SK-N-SH (cell line): ENCODE data around the gene ABCD1. TPM values are rescaled to one million over a fixed set of nuclear protein-coding genes. Genes with fewer than 3 reads are reported as not detected.
"Not testable (repeated sequence)": the region's sequence is repeated elsewhere in the genome, so short reads cannot be mapped to it uniquely, and the experiment has no call there.

Experiments used
- CTCF ChIA-PET: fragments of 300-600, 350-600 bp; formaldehyde crosslinking; extraction: SDS; loops from one replicate; lab custom pipeline; 2021; lab: Yijun Ruan, JAX
- POLR2A ChIA-PET: fragments of 350-600 bp; sonication (Branson Sonifier 250); formaldehyde crosslinking; extraction: SDS; loops from one replicate; lab custom pipeline; 2020; ENCODE audit warnings: antibody characterized with exemption, inconsistent platforms; lab: Yijun Ruan, JAX
- DNase-seq: peaks from one replicate; pipeline ENCODE4 v3.0.0; 2012
- H2AFZ ChIP-seq: fragments of 200-600 bp; sonication (generic); 2 replicates; pipeline ENCODE4 v1.8.1; 2016; ENCODE audit warnings: antibody characterized with exemption, mild to moderate bottlenecking, low read depth
- H3F3A ChIP-seq: fragments of 200-600 bp; sonication (generic); replicated peaks from 2 replicates; pipeline ENCODE3; 2016; ENCODE audit warnings: antibody characterized with exemption, mild to moderate bottlenecking; ENCODE audit not compliant: insufficient read depth
- H3K27ac ChIP-seq, 2 experiments: fragments of 200-500 bp in 1 of 2; fragments of 200-600 bp in 1 of 2; sonication (Bioruptor generic) in 1 of 2; sonication (generic), shearing (Covaris generic) in 1 of 2; 2 replicates each; pipeline versions ENCODE4 v1.5.1 to v1.6.1; 2014 to 2016; ENCODE audit warnings: low read depth in 2 of 2, inconsistent platforms in 1 of 2, low read length in 1 of 2, mild to moderate bottlenecking in 1 of 2, mixed read lengths in 1 of 2
- H3K27me3 ChIP-seq: fragments of 200-600 bp; sonication (generic), shearing (Covaris generic); 2 replicates; pipeline ENCODE4 v1.6.1; 2016; ENCODE audit warnings: mixed run types; ENCODE audit not compliant: insufficient read depth
- H3K36me3 ChIP-seq, 2 experiments: fragments of 200-500 bp in 1 of 2; fragments of 200-600 bp in 1 of 2; sonication (Bioruptor generic) in 1 of 2; sonication (generic) in 1 of 2; replicated peaks in 1 of 2; 2 replicates each; pipeline versions ENCODE3 to v1.5.1; 2014 to 2016; ENCODE audit warnings: low read length in 1 of 2, mild to moderate bottlenecking in 1 of 2; ENCODE audit not compliant: insufficient read depth in 2 of 2, control insufficient read depth in 1 of 2
- H3K4me1 ChIP-seq, 2 experiments: fragments of 200-500 bp in 1 of 2; fragments of 200-600 bp in 1 of 2; sonication (Bioruptor generic) in 1 of 2; sonication (generic), shearing (Covaris generic) in 1 of 2; 2 replicates each; pipeline versions ENCODE4 v1.5.1 to v1.6.1; 2014 to 2016; ENCODE audit warnings: low read depth in 1 of 2, low read length in 1 of 2, mixed run types in 1 of 2; ENCODE audit not compliant: insufficient read depth in 2 of 2, control insufficient read depth in 1 of 2
- H3K4me2 ChIP-seq: fragments of 200-600 bp; sonication (generic), shearing (Covaris generic); 2 replicates; pipeline ENCODE4 v1.6.1; 2017; ENCODE audit warnings: mixed run types
- H3K4me3 ChIP-seq, 2 experiments: fragments of 200-500 bp in 1 of 2; fragments of 200-600 bp in 1 of 2; sonication (Bioruptor generic) in 1 of 2; sonication (generic), shearing (Covaris generic) in 1 of 2; 2 replicates each; pipeline versions ENCODE4 v1.5.1 to v1.8.1; 2014 to 2016; ENCODE audit warnings: low read depth in 2 of 2, inconsistent platforms in 1 of 2, low read length in 1 of 2, mild to moderate bottlenecking in 1 of 2, mixed read lengths in 1 of 2, moderate library complexity in 1 of 2
- H3K79me2 ChIP-seq: fragments of 200-600 bp; sonication (generic); 2 replicates; pipeline ENCODE4 v1.8.1; 2017; ENCODE audit warnings: mild to moderate bottlenecking; ENCODE audit not compliant: insufficient read depth
- H3K9ac ChIP-seq: fragments of 200-600 bp; sonication (generic); 2 replicates; pipeline ENCODE4 v1.6.1; 2017; ENCODE audit warnings: mixed run types
- H3K9me2 ChIP-seq: fragments of 200-600 bp; sonication (generic); 2 replicates; pipeline ENCODE4 v1.6.1; 2017; ENCODE audit warnings: mixed run types
- H3K9me3 ChIP-seq: fragments of 200-600 bp; sonication (generic); 2 replicates; pipeline ENCODE4 v1.6.1; 2017; ENCODE audit warnings: mixed run types, mild to moderate bottlenecking, moderate library complexity
- H4K20me1 ChIP-seq: fragments of 200-600 bp; sonication (generic); 2 replicates; pipeline ENCODE4 v1.6.1; 2017; ENCODE audit warnings: mild to moderate bottlenecking, mixed run types; ENCODE audit not compliant: insufficient read depth
- ELF1 ChIP-seq: IDR thresholded peaks from 2 replicates; pipeline ENCODE4 v1.4.0; 2012
- EP300 ChIP-seq, 2 experiments: IDR thresholded peaks; 2 replicates each; pipeline versions ENCODE4 v1.4.0 to v1.6.1; 2012; ENCODE audit warnings: borderline replicate concordance in 1 of 2, low read depth in 1 of 2, low read length in 1 of 2
- EZH2phosphoT487 ChIP-seq: fragments of 200-600 bp; sonication (generic); IDR thresholded peaks from 2 replicates; pipeline ENCODE4 v1.6.1; 2017; ENCODE audit warnings: low read depth, mixed run types, mild to moderate bottlenecking, antibody characterized with exemption, moderate library complexity, borderline replicate concordance
- FOSL2 ChIP-seq: IDR thresholded peaks from 2 replicates; pipeline ENCODE4 v1.4.0; 2012; ENCODE audit warnings: low read depth, mild to moderate bottlenecking, moderate library complexity, borderline replicate concordance
- FOXJ3 ChIP-seq: sonication (generic); formaldehyde crosslinking; IDR thresholded peaks from 2 replicates; pipeline ENCODE4 v1.5.1; 2020; ENCODE audit warnings: mild to moderate bottlenecking, missing genetic modification reagents
- GABPA ChIP-seq: IDR thresholded peaks from 2 replicates; pipeline ENCODE4 v1.4.0; 2012; ENCODE audit warnings: low read depth, mild to moderate bottlenecking
- IRF3 ChIP-seq: fragments of 150-350 bp; IDR thresholded peaks from 2 replicates; pipeline ENCODE4 v1.6.1; 2016; ENCODE audit warnings: mild to moderate bottlenecking, low read depth, low read length
- JUND ChIP-seq: IDR thresholded peaks from 2 replicates; pipeline ENCODE4 v1.4.0; 2012
- MEF2A ChIP-seq: IDR thresholded peaks from 2 replicates; pipeline ENCODE4 v1.4.0; 2012; ENCODE audit warnings: low read depth, borderline replicate concordance
- MXI1 ChIP-seq: IDR thresholded peaks from 2 replicates; pipeline ENCODE4 v1.6.1; 2012; ENCODE audit warnings: mild to moderate bottlenecking, low read depth, low read length, improper control_type of control experiment
- NFIC ChIP-seq: IDR thresholded peaks from 2 replicates; pipeline ENCODE4 v1.4.0; 2012; ENCODE audit warnings: borderline replicate concordance
- NRF1 ChIP-seq: IDR thresholded peaks from 2 replicates; pipeline ENCODE4 v1.6.1; 2012; ENCODE audit warnings: low read depth, mild to moderate bottlenecking, low read length
- RAD21 ChIP-seq: IDR thresholded peaks from 2 replicates; pipeline ENCODE4 v1.6.1; 2012; ENCODE audit warnings: mild to moderate bottlenecking, low read length
- RXRA ChIP-seq: IDR thresholded peaks from 2 replicates; pipeline ENCODE4 v1.4.0; 2012; ENCODE audit warnings: low read depth, mild to moderate bottlenecking, borderline replicate concordance
- SMC3 ChIP-seq: IDR thresholded peaks from 2 replicates; pipeline ENCODE4 v1.6.1; 2012; ENCODE audit warnings: low read depth, low read length, improper control_type of control experiment
- TAF1 ChIP-seq: IDR thresholded peaks from 2 replicates; pipeline ENCODE4 v1.6.1; 2012; ENCODE audit warnings: low read depth, mild to moderate bottlenecking, low read length, moderate library complexity, borderline replicate concordance
- TEAD4 ChIP-seq: IDR thresholded peaks from 2 replicates; pipeline ENCODE4 v1.4.0; 2012; ENCODE audit warnings: mild to moderate bottlenecking, borderline replicate concordance; ENCODE audit not compliant: insufficient read depth
- YY1 ChIP-seq: IDR thresholded peaks from 2 replicates; pipeline ENCODE4 v1.4.0; 2012; ENCODE audit warnings: low read depth, mild to moderate bottlenecking
- WGBS: methylation state at CpG from one replicate; pipeline ENCODE4 v1.1.6; 2017; ENCODE audit warnings: low lambda C conversion rate; 5-methylcytosine and 5-hydroxymethylcytosine counted together
- polyA plus RNA-seq, 3 experiments: library from polyadenylated mRNA; depleted of rRNA; stranded (reverse); fragments of >200 nt; gene quantifications; 2 replicates each; pipeline ENCODE4 v1.2.3, GENCODE V29; 2012
- TF ChIP-seq, protein P1 (sequence below): fragments of 200-600 bp; sonication (generic); IDR thresholded peaks from 2 replicates; pipeline ENCODE4 v1.6.1; 2017; ENCODE audit warnings: antibody characterized with exemption, mild to moderate bottlenecking, moderate library complexity
- TF ChIP-seq, protein P2 (sequence below): IDR thresholded peaks from 2 replicates; pipeline ENCODE4 v1.6.1; 2012; ENCODE audit warnings: mild to moderate bottlenecking, low read depth, low read length, moderate library complexity

The ABCD1 gene
- polyA plus RNA-seq, 1 of the 3 experiments (the other 2 are of a cell fraction) = 7.9 TPM

DNA sequence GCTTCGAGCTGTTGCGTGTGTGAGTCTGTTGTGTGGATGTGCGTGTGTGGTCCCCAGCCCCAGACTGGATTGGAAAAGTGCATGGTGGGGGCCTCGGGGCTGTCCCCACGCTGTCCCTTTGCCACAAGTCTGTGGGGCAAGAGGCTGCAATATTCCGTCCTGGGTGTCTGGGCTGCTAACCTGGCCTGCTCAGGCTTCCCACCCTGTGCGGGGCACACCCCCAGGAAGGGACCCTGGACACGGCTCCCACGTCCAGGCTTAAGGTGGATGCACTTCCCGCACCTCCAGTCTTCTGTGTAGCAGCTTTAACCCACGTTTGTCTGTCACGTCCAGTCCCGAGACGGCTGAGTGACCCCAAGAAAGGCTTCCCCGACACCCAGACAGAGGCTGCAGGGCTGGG, 28.6 kb upstream of the ABCD1 start:
- no peak for TF ChIP-seq RXRA
- TF ChIP-seq MEF2A = no peak
- no peak for TF ChIP-seq RAD21
- no peak for TF ChIP-seq MXI1
- TF ChIP-seq NRF1 = no peak
- TF ChIP-seq TEAD4 = no peak
- TF ChIP-seq NFIC = no peak
- TF ChIP-seq JUND = no peak
- no peak for TF ChIP-seq SMC3
- no peak for TF ChIP-seq FOXJ3 (CRISPR knock-in tag)
- TF ChIP-seq YY1 = no peak
- no peak for TF ChIP-seq GABPA
- TF ChIP-seq IRF3 = no peak
- TF ChIP-seq ELF1 = no peak
- TF ChIP-seq FOSL2 = no peak
- TF ChIP-seq, protein P1, sequence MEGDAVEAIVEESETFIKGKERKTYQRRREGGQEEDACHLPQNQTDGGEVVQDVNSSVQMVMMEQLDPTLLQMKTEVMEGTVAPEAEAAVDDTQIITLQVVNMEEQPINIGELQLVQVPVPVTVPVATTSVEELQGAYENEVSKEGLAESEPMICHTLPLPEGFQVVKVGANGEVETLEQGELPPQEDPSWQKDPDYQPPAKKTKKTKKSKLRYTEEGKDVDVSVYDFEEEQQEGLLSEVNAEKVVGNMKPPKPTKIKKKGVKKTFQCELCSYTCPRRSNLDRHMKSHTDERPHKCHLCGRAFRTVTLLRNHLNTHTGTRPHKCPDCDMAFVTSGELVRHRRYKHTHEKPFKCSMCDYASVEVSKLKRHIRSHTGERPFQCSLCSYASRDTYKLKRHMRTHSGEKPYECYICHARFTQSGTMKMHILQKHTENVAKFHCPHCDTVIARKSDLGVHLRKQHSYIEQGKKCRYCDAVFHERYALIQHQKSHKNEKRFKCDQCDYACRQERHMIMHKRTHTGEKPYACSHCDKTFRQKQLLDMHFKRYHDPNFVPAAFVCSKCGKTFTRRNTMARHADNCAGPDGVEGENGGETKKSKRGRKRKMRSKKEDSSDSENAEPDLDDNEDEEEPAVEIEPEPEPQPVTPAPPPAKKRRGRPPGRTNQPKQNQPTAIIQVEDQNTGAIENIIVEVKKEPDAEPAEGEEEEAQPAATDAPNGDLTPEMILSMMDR = no peak
- TF ChIP-seq TAF1 = no peak
- TF ChIP-seq, protein P2, sequence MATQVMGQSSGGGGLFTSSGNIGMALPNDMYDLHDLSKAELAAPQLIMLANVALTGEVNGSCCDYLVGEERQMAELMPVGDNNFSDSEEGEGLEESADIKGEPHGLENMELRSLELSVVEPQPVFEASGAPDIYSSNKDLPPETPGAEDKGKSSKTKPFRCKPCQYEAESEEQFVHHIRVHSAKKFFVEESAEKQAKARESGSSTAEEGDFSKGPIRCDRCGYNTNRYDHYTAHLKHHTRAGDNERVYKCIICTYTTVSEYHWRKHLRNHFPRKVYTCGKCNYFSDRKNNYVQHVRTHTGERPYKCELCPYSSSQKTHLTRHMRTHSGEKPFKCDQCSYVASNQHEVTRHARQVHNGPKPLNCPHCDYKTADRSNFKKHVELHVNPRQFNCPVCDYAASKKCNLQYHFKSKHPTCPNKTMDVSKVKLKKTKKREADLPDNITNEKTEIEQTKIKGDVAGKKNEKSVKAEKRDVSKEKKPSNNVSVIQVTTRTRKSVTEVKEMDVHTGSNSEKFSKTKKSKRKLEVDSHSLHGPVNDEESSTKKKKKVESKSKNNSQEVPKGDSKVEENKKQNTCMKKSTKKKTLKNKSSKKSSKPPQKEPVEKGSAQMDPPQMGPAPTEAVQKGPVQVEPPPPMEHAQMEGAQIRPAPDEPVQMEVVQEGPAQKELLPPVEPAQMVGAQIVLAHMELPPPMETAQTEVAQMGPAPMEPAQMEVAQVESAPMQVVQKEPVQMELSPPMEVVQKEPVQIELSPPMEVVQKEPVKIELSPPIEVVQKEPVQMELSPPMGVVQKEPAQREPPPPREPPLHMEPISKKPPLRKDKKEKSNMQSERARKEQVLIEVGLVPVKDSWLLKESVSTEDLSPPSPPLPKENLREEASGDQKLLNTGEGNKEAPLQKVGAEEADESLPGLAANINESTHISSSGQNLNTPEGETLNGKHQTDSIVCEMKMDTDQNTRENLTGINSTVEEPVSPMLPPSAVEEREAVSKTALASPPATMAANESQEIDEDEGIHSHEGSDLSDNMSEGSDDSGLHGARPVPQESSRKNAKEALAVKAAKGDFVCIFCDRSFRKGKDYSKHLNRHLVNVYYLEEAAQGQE = no peak
- no peak for TF ChIP-seq EP300 (IDR thresholded peaks at IDR 0.05; ENCODE audit: borderline replicate concordance in 1 of 2, low read depth in 1 of 2, low read length in 1 of 2)
- TF ChIP-seq EZH2phosphoT487 = no peak
- 51% methylated on average over 11 of the region's 15 CpGs for WGBS
- Histone ChIP-seq H3K79me2 (no peaks in the 10 kb centered on the region), H3K27ac (no peak overlapping the region), H3K4me1 (peaks cover 0 to 21% of the 10 kb centered on the region in 2 experiments; a peak in 1 of 4 replicates), H2AFZ (no peak overlapping the region), H3K4me3 (no peak overlapping the region), H3K9me2 (no peaks in the 10 kb centered on the region), H3K9me3 (no peaks in the 10 kb centered on the region), H3K4me2 (no peak overlapping the region), H3K9ac (no peak overlapping the region), H4K20me1 (no peaks in the 10 kb centered on the region), H3K36me3 (peaks cover 0 to 2% of the 10 kb centered on the region in 2 experiments), H3K27me3 (no peaks in the 10 kb centered on the region; the same call in 1 of the 2 replicates), H3F3A (no peaks in the 10 kb centered on the region)
- ChIA-PET CTCF (interaction anchor here (1.3 kb wide), 1 partner anchor 12 kb away, joined by 7 read pairs; no protein-coding TSS in a partner anchor), POLR2A (no interaction called here)
- DNase-seq = no peak

- H3K9me3 ChIP-seq, H3K4me3 ChIP-seq, H3F3A ChIP-seq, POLR2A ChIA-PET, H3K9me2 ChIP-seq, H3K4me2 ChIP-seq, H3K36me3 ChIP-seq, H3K79me2 ChIP-seq, H3K27me3 ChIP-seq, H4K20me1 ChIP-seq, H3K27ac ChIP-seq, DNase-seq, H3K9ac ChIP-seq, H2AFZ ChIP-seq: not testable (repeated sequence)
- CTCF ChIA-PET = interaction anchor here (1.3 kb wide), 1 partner anchor 11 kb away, joined by 7 read pairs; no protein-coding TSS in a partner anchor
- WGBS = 60% methylated on average over 7 of the region's 10 CpGs
- H3K4me1 ChIP-seq = peaks cover 0 to 19% of the 10 kb centered on the region in 2 experiments; a peak in 1 of 4 replicates
These were observed 28.1 kb upstream of the ABCD1 start for GRCh38 chrX:153696538-153696937.
